Suppressor macrophage treated with lipopolysaccharide for 1 hour (primary cell): ENCODE measurements around the gene CIAPIN1.
"Not testable (repeated sequence)": the region's sequence is repeated elsewhere in the genome, so short reads cannot be mapped to it uniquely, and the experiment has no call there.

Source experiments
- DNase-seq, 3 donors: peaks; one replicate each; pipeline ENCODE4 v3.0.0-alpha.2; 2020 to 2022

The CIAPIN1 gene

DNA sequence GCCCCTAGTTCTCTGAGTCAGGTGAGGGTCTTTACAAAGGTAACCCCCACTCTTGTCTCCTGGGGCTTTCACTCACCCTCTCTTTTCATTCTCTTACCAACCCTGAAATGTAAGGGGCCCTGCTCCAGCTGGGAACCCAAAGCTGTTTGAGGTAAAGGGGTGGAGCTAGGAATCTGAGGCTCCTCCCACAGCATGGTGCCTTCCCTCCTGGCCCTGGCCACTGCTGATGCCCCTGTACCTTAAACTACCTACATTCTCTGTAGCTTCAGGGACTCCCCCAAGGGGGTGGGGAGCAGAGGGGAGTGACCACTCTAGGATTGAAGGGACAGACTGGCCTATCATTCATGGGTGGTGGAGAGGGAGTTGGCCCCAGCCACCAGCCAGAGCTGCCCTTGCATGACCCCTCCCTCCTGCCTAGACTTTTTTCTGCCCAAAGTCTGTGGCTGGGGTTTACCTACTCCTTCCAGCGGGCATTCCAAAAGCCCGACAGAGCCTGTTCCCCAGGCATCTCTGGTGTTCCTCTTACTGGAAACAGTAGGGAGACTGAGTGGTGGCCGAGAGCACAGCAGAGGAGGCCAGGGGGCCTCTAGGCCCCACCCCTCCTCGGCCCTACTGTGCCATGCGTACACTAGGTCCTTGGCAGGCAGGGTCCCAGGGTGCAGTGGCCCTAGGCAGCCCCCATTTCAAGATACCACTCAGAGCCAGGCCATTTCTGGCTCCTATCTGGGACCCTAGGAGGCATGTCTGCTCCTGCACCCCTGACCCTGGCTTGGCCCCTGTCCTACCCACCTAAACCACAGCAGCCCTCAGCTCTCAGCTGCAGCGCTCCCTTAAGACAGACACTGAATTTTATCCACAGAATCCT lies 29.6 kb upstream of the CIAPIN1 start:
- no peak for DNase-seq

DNA sequence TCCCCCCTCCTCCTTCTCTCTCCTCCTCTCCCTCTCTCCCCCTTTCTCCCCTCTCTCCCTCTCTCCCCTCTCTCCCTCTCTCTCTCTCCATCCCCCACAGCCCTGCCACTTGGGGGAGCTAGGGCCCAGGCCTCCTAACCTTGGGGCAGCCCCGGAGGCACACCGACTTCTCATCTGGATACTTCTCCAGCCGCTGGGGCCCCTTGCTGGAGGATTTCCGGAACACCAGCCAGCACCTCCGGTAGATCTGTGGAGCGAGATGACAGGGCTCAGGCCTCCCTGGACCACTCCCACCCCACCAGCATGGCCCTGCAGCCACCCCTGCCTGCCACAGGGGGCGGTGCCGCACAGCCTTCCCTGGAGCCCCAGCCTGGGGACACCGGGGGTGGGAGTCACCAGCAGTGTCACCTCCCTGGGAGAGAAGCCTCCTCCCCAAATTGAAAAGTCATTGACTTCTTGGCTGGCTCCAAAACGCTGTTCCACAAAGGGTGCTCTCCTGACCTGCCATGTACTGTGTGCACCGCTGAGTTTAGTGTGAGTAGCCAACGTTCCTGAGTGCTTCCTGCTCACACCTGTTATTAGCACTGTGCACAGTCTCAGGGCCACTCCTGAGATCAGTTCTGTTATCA lies 28.6 kb upstream of the CIAPIN1 start:
- DNase-seq: peak; percentile 58 to 66 (median 58)

DNA sequence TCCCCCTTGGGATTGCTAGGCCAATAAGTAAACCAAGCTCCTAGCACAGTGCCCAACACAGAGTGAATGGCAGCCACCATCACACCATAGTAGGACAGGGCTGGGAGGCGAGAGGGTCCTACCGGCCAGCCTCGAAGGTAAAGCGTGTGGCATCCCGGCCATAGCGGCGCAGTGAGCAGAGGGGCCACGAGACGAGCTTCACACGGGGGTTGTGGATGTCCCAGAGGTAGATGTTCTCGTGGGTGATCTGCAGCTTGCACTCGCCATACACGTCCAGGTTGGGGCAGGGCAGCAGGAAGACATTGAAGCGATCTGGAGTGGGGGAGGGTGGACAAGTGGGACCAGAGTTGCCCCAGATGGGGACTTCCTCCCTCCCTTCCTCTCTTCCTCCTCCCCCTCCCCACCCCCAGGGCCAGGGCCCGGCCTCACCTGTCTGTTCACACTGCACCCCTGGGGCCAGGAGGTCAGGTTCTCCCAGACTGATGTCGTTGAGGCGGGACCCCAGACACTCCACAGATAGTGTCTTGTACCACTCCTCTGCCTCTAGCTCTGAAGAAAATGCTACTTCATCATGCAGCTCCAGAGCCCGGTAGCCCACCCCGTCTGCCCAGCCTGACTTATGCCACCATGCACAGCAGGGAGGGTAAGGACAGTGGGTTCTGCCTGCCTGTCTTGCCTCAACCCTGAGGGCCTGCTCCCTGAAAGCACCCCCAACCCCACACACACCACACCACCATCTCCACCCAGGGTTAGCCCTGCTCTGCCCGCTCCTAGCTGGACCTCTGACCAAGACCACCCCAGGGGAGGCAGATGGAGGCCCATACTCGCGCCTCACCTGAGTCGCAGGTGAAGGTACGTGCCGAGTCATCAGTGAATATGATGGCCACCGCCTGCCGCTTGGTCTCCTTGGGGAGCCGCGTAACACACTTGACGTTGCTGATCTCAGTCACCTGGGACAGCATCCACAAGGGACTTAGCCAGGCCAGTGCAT lies 27.8 kb upstream of the CIAPIN1 start:
- no peak for DNase-seq

DNA sequence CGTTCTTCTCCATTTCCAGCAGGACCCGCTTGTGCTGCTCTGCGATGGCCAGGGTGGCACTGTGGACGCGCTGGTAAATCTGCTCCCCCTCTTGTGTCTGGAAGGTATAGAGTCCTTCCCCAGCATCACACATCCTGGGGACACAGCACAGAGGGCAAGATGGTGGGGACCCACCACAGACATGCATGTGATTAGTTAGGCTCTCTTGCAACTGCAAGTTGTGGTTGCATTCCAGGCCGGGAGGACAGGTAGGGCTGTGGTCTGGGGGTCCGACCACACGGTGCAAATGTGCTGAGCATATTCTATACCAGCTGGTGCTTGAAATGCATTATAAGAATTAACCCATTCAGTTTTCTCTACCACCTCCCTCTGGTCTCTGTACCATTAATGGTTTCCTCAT lies 26.7 kb upstream of the CIAPIN1 start:
- no peak for DNase-seq

DNA sequence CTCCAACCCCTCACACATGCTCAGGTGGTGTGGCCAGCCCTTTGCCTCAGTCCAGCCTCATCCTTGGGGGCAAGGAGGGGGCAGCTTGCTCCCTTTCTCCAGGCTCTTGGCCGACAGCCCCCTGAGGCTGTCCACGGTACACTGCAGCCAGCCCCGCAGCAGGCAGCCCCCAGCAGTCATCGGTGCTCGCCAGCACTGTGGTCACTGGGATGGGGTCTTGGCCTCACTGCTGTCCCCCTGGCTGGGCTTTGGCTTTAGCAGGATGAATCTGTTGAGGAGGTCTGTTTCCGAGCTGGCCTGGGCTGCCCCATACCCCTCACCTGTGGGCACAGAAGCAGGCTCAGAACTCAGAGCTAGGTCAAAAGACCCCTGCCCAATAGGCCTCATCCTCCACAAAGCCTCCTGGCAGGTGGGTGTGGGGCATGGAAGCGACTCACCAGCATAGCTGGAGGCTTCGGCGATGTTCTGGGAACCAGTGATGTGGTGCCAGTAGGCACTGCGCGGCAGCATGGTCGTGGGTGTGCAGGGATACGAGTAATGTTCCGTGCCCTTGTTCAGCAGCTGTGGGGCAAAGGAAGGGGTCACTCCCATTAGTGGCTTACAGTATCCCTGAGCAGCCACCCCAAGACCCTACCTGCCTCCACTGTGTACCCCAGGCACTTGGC lies 26.1 kb upstream of the CIAPIN1 start:
- no peak for DNase-seq

DNA sequence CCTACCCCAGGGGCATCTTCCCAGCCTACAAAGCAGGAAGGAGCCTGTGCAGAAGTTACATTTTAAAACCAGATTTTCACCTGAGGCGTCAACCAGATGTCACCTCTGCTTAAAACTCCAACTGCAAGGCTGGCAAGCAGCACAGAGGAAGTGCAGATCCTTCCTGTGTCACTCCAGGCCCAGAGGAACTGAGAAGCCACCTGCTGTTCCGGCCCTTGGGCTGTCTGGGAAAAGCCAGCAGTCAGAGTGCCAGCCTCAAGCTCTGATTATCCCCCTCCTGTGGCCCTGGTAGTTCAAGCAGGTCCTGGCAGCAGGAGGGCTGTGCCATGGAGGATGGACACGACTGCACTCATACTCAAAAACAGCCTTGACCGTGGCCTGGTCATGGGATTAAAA lies 25.5 kb upstream of the CIAPIN1 start:
- no peak for DNase-seq

DNA sequence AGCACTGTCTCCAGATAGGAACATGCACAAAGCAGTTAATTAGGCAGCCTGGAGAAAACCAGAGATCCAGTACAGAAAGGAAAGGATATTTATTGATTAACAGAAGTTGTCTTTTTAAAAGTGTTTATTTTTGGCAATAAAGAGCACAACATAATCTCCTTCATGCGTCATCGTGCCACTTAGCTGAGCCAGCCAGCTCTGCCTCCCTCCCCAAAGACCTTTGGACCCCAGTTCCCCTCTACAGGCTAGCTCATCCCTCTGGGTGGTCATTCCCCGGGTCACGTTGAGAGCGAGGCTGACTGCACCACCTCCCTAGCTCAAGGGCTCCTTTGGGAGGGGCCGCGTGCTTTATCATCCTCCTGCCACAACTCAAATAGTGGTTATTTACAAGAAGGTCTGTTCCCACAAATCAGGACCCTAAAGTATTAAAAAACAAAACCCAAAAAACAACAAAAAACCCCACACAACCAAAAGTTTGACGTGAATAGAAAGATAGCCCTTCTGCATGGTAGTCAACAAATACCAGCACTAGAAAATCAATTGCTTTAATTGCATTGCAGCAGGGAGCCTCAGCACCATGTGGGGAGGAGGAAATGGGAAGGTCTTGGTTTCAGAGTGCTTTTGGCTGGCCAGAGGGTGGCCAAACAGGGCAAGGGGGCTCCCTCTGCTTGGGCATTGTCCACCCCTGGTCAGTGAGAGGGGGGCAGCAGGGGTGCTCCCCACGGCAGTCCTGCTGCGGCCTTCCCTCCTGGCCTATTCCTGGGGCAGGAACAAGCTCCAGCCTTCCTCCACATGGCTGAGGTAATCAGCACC lies 24.9 kb upstream of the CIAPIN1 start:
- DNase-seq: no peak

DNA sequence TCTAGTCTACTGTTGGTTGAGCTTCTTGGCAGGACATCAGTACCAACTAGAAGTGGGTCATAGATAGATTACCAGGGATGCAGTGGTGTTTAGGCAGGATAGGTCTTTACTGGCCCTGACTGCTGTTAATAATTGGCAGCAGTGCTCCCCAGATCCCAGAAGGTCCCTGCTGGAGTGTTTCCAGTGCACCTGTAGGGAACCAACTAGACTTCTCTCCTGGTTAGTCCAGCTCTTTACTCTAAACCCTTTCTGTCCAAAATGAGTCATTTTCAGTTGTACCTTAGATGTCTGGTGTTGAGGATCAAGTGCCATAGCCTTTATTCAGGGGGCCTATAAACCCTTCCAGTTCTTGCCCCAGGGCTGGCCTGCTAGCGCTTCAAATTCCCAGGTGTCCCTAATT lies 24.0 kb upstream of the CIAPIN1 start:
- DNase-seq: no peak

DNA sequence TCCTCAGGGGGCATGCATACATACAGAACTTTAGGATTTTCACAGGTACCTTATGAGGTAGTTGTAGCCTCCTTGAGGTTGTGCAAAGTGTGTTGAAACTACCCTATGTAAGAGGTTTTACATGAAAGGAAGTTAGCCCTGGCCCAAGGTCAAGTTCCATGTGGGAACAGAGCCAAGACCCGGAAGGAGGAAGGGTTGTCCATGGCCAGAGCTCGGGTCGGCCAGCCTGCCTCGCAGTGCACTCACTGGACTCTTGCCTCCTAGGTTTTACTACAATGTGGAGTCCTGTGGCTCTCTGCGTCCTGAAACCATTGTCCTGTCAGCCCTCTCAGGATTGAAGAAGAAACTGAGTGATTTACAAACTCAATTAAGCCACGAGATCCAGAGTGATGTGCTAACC lies 23.5 kb upstream of the CIAPIN1 start:
- DNase-seq: peak in 1 of 3 donors; percentile 21

DNA sequence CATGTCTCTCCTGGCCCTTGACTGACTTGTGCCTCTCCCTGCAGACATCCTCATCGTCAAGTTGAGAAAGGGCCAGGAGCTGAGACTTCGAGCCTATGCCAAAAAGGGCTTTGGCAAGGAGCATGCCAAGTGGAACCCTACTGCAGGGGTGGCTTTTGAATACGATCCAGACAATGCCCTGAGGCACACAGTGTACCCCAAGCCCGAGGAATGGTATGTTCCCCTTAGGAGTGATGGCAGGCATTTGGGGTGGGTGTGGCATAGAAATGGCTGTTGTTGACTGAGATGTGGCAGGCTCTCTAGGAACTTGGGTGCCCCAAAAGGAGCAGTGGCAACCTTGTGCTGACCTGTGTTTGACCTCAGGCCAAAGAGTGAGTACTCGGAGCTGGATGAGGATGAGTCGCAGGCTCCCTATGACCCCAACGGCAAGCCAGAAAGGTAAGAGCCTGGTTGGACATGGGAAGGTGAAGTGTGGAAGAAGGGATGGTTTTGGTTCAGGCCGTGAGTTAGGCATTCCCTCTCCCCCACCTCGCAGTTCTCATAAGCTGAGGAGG lies 22.8 kb upstream of the CIAPIN1 start:
- no peak for DNase-seq

DNA sequence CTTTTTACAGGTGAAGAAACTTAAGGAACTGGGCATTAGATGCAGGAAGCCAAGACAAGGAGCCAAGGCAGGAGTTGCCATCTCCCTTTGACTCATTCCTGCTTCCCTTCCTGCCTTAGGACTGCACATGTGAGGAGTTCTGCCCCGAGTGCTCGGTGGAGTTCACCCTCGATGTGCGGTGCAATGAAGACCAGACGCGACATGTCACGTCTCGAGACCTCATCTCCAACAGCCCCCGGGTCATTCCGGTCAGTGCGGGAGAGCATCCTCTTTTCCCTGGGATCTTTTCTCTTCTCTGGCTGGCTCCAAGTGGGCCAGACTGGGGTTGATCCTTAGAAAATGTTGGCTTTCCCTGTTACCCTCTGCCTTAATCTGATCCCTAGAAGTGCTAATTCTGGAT lies 21.9 kb upstream of the CIAPIN1 start:
- no peak for DNase-seq

DNA sequence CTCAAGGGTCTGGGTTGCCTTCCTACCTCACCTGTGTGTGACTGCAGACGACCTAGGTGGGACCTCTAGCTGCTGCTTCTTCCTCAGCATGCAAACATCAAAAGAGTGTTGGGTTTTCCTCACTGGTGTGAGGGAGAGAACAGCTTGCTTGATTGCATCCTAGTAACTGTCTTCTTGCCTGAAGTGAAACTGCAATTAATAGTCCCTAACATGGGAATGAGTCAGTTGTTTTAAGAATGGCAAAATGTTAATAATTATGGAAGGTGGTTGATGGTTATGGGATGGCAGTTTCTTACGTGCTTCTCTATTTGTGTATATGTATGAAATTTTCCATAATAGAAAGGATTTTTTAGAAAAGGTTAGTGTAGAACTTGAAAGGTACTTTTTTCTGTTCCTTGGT lies 21.2 kb upstream of the CIAPIN1 start:
- no peak for DNase-seq

DNA sequence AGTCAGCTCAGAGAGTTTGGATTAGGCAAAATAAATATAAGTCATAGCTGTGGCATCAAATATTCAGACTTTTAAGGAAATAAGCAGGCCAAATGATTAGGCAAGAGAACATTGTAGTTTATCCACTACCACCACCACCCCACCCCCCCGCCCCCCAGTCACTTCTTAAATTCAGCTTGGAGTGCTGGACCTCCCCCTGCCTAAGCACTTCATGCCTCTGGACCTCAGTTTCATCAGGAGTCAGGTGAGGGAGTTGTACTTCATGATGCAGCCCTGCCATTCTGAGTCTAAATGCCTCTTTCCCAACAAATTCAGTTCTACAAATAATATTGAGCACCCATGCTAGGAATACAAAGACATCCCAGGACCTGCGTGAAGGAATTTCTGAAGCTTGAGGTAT lies 17.3 kb upstream of the CIAPIN1 start:
- no peak for DNase-seq

DNA sequence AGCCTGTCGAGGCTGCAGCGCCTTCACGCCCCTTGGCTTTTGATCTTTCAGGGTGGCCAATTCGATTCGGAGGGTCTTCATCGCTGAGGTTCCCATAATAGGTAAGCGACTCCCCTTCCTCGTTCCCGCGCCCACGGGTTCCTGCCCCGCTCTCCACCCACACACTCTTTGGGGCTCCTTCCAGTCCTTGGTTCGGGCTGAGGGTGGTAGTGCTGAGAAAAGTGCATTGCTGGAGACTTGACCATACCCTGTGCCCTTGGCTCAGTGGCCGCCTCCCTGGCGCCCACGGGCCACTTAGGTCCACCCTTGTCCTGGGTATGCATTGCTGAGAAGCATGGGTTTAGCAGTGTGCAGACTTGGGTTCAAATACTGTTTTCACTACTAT lies 15.8 kb upstream of the CIAPIN1 start:
- DNase-seq: peak in 2 of 3 donors; percentile 25 to 36

DNA sequence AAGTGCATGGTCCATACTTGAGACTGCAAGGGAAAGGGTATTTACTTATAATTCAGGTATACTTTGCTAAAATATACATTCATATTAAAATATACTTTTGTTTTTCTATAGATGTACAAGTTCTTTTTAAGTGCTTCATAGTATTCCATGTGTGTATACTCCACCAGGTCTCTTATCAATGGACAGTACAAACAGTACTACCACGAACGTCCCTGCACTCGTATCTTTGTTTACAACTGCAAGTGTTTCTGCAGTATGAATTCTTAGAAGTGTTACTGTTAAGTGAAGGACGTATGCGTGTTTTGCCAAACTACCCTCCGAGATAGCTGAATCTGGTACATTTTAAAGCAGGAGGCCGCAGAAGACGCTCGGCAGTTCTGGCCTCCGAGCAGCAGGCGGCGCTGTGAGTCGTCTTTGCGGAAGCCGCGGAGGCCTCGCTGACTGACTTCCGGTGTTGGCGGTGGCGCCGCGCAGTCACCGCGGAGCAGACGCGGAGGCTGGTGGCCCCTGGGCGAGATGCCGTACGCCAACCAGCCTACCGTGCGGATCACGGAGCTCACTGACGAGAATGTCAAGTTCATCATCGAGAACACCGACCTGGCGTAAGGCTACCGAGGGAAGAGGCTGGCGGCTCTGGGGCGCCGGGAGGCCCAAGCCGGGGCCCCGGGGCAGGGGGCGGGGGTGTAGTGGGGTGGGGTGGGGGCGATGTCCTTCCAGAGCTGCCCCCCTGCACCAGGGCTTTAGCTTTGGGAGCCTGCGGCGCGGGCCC lies 15.2 kb upstream of the CIAPIN1 start, which contains the start of gene POLR2C:
POLR2C (plus strand) TSS at position 471 of the 769 bp plus-strand sequence; CDS start at position 517, 46 bp downstream.
- peak; percentile 91 to 95 (median 95) for DNase-seq

DNA sequence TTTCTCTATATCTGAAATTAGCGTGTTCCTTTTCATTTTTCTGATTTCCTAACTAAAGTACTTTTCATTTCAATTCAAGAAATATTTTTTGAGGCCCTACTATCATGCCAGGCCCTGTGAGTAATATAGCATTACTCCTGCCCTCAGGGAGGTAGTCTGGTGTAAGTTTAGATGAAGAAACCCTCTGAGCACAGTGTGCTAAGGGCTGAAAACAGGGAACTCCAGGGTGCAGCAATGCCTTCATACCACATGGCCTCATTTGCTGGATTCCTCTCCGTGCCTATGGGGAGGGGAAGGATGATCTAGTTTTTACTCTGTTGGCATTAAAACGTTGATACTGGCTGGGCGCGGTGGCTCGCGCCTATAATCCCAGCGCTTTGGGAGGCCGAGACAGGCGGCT lies 4.8 kb upstream of the CIAPIN1 start:
- DNase-seq: peak in 1 of 3 donors; percentile 17

DNA sequence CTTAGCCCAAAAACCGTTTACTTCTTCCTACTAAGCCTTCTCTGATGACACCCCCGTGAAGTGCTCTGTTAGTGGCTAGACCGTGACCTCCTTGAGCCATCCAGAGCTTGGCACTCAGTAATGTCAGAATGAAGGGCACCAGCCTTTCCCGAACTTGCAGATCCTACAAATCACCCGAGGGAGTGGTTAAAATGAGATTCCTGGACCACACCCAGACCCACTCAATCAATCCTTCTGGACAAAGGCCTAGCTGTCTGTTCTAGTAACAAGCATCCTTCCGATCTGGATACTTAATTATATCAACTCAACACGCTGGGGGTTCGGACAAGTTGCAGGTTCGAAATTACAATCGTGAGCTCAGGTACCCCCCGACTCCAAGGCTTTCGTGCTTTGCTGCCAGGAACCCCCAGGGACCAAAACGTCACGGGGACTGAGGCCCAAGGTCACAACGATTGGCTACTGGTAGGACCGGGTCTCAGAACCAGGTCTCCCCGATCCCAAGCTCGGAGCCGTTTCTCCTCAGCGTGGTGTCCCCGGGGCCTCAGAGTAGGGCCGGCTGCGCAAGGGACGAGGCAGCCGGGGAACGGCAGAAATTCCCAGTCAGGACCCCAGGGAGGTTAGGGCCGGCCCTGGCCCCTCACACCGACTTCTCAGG lies 527 bp downstream of the CIAPIN1 start:
- peak; percentile 30 to 53 (median 32) for DNase-seq

DNA sequence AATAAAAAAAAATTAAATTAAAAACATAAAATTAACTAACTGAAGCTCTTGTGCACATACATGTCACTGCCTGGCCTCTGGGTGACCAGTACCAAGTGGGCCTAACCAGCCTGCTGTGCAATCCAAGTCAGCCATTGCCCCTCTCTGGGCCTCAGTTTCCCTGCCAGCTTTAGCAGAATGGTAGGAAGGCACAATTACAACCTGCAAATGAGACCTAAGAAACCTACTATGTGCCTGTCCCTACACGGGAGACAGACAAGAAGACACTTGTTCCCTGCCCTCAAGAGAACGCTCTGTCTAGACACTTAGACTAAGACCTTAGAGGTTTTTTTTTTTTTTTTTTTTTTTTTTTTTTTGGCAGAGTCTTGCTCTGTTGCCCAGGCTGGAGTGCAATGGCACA lies 1.7 kb downstream of the CIAPIN1 start:
- DNase-seq: no peak

DNA sequence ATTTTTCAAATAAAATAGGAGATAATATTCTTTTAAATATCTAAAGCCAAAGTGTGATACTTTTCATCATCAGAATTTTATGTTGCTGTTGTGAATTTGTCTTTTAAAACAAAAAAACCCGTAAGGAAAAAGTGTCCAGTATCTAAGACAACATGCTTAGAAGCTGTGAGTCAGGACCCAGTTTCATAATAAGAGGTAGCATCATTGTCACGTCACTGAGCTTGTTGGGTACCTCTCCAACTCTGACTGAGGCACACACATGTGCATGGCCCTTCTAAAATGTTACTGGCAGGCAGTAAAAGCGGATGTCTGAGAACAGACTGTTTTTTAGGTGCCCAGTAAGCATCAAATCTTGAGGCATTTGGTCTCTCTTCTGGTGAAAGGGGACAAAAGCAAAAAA lies 2.5 kb downstream of the CIAPIN1 start:
- peak in 2 of 3 donors; percentile 19 to 22 for DNase-seq

DNA sequence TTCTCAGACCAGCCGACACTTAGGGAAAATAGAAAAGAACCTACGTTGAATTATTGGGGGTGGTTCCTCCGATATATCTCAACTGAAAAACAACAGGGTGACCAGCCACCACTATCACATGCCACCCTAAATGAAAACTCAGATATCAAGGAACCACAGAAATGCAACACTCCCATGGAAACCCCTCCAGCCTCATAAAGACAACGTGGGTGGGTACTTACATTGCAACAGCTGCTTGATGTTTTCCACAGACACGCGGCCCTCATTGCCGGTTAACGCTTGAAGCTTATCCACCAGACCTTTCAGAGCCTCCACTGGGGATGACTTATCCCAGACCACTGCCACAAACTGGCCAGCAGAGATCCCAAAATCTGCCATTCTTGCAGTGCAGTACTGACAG lies 6.6 kb downstream of the CIAPIN1 start:
- DNase-seq: not testable (repeated sequence)
